ENCODE data around the gene TARDBP.
"Not testable (repeated sequence)": the region's sequence is repeated elsewhere in the genome, so short reads cannot be mapped to it uniquely, and the experiment has no call there.

TARDBP gene

DNA sequence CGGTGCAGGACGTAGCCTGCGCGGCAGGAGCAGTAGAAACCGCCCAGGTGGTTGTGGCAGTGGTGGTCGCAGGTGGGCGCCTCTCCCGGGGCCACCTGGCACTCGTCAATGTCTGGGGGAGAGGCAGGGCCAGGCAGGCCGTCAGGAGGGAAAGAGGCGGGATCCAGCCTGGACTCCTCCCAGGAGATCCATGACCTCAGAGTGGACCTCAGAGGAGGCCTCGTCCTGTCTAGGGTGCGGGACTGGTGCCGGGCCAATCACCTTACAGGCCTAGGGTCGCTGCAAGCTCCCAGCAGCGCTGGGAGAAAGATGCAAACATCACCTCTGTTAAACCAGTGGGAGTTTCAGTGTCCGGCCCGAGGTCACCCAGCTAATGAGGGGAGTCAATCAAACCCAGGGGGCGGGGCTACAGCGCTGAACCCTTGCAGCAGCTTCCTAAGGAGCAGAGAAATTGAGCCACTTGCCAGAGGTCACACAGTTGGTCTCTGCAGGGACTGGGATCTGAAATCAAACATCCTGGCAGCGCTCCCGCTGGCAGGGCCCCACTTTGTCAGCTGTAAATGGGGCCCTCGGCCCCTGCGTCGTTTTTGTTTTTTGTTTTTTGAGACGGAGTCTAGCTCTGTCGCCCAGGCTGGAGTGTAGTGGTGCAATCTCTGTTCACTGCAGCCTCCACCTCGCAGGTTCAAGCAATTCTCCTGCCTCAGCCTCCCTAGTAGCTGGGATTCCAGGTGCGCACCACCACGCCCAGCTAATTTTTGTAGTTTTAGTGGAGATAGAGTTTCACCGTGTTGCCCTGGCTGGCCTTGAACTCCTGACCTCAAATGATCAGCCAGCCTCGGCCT, 33.2 kb downstream of the TARDBP start:
- ATAC-seq, result peak; percentile 42
- TF ChIP-seq, protein P1, sequence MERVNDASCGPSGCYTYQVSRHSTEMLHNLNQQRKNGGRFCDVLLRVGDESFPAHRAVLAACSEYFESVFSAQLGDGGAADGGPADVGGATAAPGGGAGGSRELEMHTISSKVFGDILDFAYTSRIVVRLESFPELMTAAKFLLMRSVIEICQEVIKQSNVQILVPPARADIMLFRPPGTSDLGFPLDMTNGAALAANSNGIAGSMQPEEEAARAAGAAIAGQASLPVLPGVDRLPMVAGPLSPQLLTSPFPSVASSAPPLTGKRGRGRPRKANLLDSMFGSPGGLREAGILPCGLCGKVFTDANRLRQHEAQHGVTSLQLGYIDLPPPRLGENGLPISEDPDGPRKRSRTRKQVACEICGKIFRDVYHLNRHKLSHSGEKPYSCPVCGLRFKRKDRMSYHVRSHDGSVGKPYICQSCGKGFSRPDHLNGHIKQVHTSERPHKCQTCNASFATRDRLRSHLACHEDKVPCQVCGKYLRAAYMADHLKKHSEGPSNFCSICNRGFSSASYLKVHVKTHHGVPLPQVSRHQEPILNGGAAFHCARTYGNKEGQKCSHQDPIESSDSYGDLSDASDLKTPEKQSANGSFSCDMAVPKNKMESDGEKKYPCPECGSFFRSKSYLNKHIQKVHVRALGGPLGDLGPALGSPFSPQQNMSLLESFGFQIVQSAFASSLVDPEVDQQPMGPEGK (CRISPR knock-in tag; IDR thresholded peaks at IDR 0.05; ENCODE audit: borderline replicate concordance), result no peak
- TF ChIP-seq ZNF565 (CRISPR knock-in tag; conservative IDR thresholded peaks at IDR 0.05; ENCODE audit: low read depth), result no peak
- no peak for TF ChIP-seq PPARA (CRISPR knock-in tag; IDR thresholded peaks at IDR 0.05; ENCODE audit: borderline replicate concordance)
- TF ChIP-seq TOX (CRISPR knock-in tag; IDR thresholded peaks at IDR 0.05; ENCODE audit: borderline replicate concordance), result no peak
- no peak for TF ChIP-seq ISL1 (CRISPR knock-in tag; IDR thresholded peaks at IDR 0.05)
- no peak for TF ChIP-seq ZC3H10 (CRISPR knock-in tag; IDR thresholded peaks at IDR 0.05)
- TF ChIP-seq GLIS3 (CRISPR knock-in tag; IDR thresholded peaks at IDR 0.05), result no peak
- no peak for TF ChIP-seq OSR1 (CRISPR knock-in tag; IDR thresholded peaks at IDR 0.05)
- TF ChIP-seq RARB (CRISPR knock-in tag; IDR thresholded peaks at IDR 0.05), result no peak
- TF ChIP-seq ZNF70 (CRISPR knock-in tag; IDR thresholded peaks at IDR 0.05), result no peak
- no peak for TF ChIP-seq TCF4 (CRISPR knock-in tag; IDR thresholded peaks at IDR 0.05; ENCODE audit: borderline replicate concordance)
- no peak for TF ChIP-seq BACH2 (CRISPR knock-in tag; IDR thresholded peaks at IDR 0.05; ENCODE audit: borderline replicate concordance)
- TF ChIP-seq, protein P2, sequence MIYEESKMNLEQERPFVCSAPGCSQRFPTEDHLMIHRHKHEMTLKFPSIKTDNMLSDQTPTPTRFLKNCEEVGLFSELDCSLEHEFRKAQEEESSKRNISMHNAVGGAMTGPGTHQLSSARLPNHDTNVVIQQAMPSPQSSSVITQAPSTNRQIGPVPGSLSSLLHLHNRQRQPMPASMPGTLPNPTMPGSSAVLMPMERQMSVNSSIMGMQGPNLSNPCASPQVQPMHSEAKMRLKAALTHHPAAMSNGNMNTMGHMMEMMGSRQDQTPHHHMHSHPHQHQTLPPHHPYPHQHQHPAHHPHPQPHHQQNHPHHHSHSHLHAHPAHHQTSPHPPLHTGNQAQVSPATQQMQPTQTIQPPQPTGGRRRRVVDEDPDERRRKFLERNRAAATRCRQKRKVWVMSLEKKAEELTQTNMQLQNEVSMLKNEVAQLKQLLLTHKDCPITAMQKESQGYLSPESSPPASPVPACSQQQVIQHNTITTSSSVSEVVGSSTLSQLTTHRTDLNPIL (CRISPR knock-in tag; IDR thresholded peaks at IDR 0.05; ENCODE audit: low read depth), result no peak
- TF ChIP-seq, protein P3, sequence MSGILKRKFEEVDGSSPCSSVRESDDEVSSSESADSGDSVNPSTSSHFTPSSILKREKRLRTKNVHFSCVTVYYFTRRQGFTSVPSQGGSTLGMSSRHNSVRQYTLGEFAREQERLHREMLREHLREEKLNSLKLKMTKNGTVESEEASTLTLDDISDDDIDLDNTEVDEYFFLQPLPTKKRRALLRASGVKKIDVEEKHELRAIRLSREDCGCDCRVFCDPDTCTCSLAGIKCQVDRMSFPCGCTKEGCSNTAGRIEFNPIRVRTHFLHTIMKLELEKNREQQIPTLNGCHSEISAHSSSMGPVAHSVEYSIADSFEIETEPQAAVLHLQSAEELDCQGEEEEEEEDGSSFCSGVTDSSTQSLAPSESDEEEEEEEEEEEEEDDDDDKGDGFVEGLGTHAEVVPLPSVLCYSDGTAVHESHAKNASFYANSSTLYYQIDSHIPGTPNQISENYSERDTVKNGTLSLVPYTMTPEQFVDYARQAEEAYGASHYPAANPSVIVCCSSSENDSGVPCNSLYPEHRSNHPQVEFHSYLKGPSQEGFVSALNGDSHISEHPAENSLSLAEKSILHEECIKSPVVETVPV (CRISPR knock-in tag; IDR thresholded peaks at IDR 0.05), result no peak
- TF ChIP-seq SNAI2 (CRISPR knock-in tag; IDR thresholded peaks at IDR 0.05), result no peak
- TF ChIP-seq, protein P4, sequence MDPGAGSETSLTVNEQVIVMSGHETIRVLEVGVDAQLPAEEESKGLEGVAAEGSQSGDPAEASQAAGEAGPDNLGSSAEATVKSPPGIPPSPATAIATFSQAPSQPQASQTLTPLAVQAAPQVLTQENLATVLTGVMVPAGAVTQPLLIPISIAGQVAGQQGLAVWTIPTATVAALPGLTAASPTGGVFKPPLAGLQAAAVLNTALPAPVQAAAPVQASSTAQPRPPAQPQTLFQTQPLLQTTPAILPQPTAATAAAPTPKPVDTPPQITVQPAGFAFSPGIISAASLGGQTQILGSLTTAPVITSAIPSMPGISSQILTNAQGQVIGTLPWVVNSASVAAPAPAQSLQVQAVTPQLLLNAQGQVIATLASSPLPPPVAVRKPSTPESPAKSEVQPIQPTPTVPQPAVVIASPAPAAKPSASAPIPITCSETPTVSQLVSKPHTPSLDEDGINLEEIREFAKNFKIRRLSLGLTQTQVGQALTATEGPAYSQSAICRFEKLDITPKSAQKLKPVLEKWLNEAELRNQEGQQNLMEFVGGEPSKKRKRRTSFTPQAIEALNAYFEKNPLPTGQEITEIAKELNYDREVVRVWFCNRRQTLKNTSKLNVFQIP (CRISPR knock-in tag; IDR thresholded peaks at IDR 0.05; ENCODE audit: borderline replicate concordance, low read depth), result no peak
- TF ChIP-seq ESRRG (CRISPR knock-in tag; IDR thresholded peaks at IDR 0.05), result no peak

DNA sequence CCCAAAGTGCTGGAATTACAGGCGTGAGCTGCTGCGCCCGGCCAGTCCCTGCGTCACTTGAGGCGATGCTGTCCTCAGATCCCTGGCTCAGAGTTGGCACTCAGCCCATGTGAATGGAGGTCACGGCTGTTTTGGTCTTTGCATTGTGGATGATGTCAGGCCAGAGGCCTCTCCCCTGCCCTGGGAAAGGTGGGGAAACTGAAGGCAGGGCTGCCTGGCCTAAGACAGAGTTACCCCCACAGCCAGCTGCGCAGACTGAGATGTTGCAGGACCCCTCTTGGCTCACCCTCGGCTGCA, 33.8 kb downstream of the TARDBP start:
- ATAC-seq, result no peak
- TF ChIP-seq OSR1 (CRISPR knock-in tag; IDR thresholded peaks at IDR 0.05), result no peak
- no peak for TF ChIP-seq ARNTL (CRISPR knock-in tag; IDR thresholded peaks at IDR 0.05; ENCODE audit: borderline replicate concordance, low read depth)
- TF ChIP-seq ZC3H10 (CRISPR knock-in tag; IDR thresholded peaks at IDR 0.05), result no peak
- no peak for TF ChIP-seq ZNF70 (CRISPR knock-in tag; IDR thresholded peaks at IDR 0.05)

DNA sequence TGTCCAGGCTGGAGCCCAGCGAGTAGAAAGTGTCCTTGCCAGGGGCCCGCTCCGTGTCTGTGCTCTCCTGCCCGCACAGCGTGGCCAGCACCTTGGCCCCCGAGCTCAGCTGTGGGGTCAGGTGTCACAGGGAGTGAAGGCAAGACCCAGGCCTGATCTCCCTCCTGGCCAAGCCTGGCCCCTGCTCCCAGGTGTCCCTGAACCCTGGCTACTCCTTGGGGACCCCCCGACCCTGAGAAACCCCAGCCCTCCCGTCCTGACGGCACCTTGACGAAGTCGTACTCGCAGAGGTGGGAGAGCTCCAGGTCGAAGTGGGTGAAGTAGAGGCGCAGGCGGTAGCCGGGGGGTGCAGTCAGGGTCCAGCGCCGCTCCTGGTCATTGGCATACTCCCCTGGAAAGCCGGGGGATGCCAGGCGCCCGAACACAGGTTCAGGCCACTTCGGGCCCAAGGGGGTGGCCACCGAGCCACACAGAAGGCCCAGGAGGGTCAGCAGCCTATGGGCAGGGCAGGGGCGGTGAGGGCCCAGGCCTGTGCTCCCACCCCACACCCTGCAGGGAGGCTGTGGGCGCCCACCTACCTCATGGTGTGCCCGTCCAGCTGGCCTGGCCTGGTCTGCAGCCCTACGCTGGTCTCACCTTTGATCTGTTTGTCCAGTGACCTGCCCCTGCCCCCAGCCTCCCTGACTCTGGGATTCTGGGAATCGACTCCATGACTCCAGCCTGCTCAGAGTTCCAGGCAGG, 34.3 kb downstream of the TARDBP start, which contains the start of gene MASP2:
Gene MASP2, minus strand, starts transcription at position 615 of the 741 bp plus-strand sequence. Its CDS starts 32 bp downstream, at position 583.
- TF ChIP-seq, protein P4 (CRISPR knock-in tag; IDR thresholded peaks at IDR 0.05; ENCODE audit: borderline replicate concordance, low read depth), result no peak
- TF ChIP-seq ZNF8 (CRISPR knock-in tag; IDR thresholded peaks at IDR 0.05), result no peak
- no peak for TF ChIP-seq OSR1 (CRISPR knock-in tag; IDR thresholded peaks at IDR 0.05)
- ATAC-seq, result no peak

DNA sequence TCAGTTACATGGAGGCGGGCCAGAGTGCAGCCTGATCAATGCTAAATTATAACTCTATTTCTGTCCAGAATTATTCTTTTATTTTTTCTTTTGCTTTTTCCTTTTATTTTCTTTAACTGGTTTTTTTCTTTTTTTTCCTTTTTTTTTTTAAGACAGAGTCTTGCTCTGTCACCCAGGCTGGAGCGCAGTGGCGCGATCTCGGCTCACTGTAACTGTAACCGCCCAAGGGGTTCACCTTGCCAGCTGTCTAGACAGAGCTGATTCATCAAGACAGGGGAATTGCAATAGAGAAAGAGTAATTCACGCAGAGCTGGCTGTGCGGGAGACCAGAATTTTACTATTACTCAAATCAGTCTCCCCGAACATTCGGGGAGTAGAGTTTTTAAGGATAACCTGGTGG, 38.7 kb downstream of the TARDBP start:
- ATAC-seq, result not testable (repeated sequence)
